ENCODE measurements around the gene RFX2. TPM values are rescaled to one million over a fixed set of nuclear protein-coding genes. Genes with fewer than 3 reads are reported as not detected.

RFX2 gene
- total RNA-seq, 1 donor = 6.5 TPM

- DNase-seq (ENCODE audit: low read depth) = no peak
- TF ChIP-seq CTCF (IDR thresholded peaks at IDR 0.05; ENCODE audit: insufficient read depth, low read depth, low read length) = no peak
Measured at GRCh38 chr19:6003976-6004375, 106.3 kb downstream of the RFX2 start.

GRCh38 chr19:6002591-6002990 is 107.7 kb downstream of the RFX2 start:
- DNase-seq (ENCODE audit: low read depth) = no peak
- no peak for TF ChIP-seq CTCF (IDR thresholded peaks at IDR 0.05; ENCODE audit: insufficient read depth, low read depth, low read length)

More at GRCh38 chr19:6003976-6004375, 106.3 kb downstream of the RFX2 start:
- H3K4me3 ChIP-seq (ENCODE audit: low read depth, low read length) = no peak overlapping the region

DNA sequence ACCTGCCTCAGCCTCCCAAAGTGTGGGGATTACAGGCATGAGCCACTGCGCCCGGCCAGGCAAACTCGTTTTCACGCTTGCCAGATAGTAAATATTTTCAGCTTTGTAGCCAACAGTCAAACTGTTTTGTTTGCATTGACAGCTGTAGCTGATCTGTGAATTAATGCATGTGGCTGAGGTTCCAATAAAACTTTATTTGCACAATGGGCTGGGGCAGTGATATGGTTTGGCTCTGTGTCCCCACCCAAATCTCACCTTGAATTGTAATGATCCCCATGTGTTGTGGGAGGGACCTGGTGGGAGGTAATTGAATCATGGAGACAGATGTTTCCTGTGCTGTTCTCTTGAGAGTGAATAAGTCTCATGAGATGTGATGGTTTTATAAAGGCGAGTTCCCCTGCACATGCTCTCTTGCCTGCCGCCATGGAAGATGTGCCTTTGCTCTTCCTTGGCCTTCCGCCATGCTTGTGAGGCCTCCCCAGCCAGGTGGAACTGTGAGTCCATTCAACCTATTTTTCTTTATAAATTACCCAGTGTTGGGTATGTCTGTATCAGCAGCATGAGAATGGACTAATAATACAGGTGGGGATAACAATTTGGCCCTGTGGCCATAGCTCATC is 110.0 kb downstream of the RFX2 start:
- no peak for TF ChIP-seq CTCF (IDR thresholded peaks at IDR 0.05; ENCODE audit: insufficient read depth, low read depth, low read length)
- no peak for DNase-seq (ENCODE audit: low read depth)
- H3K4me3 ChIP-seq (ENCODE audit: low read depth, low read length) = no peak overlapping the region

More at GRCh38 chr19:6002591-6002990, 107.7 kb downstream of the RFX2 start:
- H3K4me3 ChIP-seq (ENCODE audit: low read depth, low read length) = no peak overlapping the region

- TF ChIP-seq CTCF (IDR thresholded peaks at IDR 0.05; ENCODE audit: insufficient read depth, low read depth, low read length) = no peak
- DNase-seq (ENCODE audit: low read depth) = no peak
- no peak overlapping the region for H3K4me3 ChIP-seq (ENCODE audit: low read depth, low read length)
Measured at GRCh38 chr19:5999693-6000092, 110.6 kb downstream of the RFX2 start.

DNA sequence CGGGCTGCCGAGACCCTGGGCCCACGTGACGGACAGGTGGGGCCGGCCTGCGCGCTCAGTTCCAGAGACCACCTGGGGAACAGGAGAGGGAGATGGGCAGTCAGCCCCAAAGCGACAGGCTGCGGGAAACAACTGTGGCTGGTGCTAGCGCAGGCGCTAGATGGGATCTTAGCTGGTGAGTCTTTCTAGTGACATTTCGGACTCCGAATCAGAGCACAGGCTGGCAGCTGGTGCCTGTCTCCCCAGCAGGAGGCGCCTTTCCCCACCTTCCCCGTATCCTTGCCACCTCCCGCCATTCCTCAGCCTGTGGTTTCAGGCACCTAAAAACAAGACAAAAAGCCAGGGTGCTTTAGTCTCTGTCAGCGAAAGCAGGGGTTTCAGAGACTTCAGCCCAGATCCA is 112.9 kb downstream of the RFX2 start:
- DNase-seq (ENCODE audit: low read depth) = no peak
- H3K4me3 ChIP-seq (ENCODE audit: low read depth, low read length) = no peak overlapping the region
- TF ChIP-seq CTCF (IDR thresholded peaks at IDR 0.05; ENCODE audit: insufficient read depth, low read depth, low read length) = no peak

GRCh38 chr19:5996623-5997320 is 113.5 kb downstream of the RFX2 start:
- no peak for DNase-seq (ENCODE audit: low read depth)
- no peak for TF ChIP-seq CTCF (IDR thresholded peaks at IDR 0.05; ENCODE audit: insufficient read depth, low read depth, low read length)

More at GRCh38 chr19:5996623-5997320, 113.5 kb downstream of the RFX2 start:
- H3K4me3 ChIP-seq (ENCODE audit: low read depth, low read length) = no peak overlapping the region
